Motor neuron (in vitro differentiated cells): ENCODE measurements around the gene CADM1. TPM values are rescaled to one million over a fixed set of nuclear protein-coding genes. Genes with fewer than 3 reads are reported as not detected.

Experiments used
- ATAC-seq, 8 experiments: fragments of 200-7000 bp; cut with Tn5 transposase; replicated peaks in 6 of 8; 2 replicates each; pipeline ENCODE4 v1.8.0; 2021; ENCODE audit warnings: mild to moderate bottlenecking in 8 of 8, moderate library complexity in 8 of 8
- H3K27ac ChIP-seq, 2 donors: fragments of 250-450 bp; sonication (Bioruptor Pico); 2 replicates each; pipeline ENCODE4 v1.9.0; 2021; ENCODE audit warnings: antibody characterized with exemption in 2 of 2, mild to moderate bottlenecking in 2 of 2, moderate library complexity in 1 of 2
- H3K4me1 ChIP-seq, 2 donors: fragments of 250-450 bp; sonication (Bioruptor Pico); replicated peaks in 1 of 2; 2 replicates each; pipeline ENCODE4 v1.6.1; 2021; ENCODE audit warnings: antibody characterized with exemption in 2 of 2, mild to moderate bottlenecking in 2 of 2, moderate library complexity in 1 of 2
- H3K4me3 ChIP-seq, 5 donors: fragments of 250-450 bp; sonication (Bioruptor Pico); 2 replicates each; pipeline ENCODE4 v1.9.0; 2021; ENCODE audit warnings: antibody characterized with exemption in 5 of 5, mild to moderate bottlenecking in 5 of 5, moderate library complexity in 4 of 5
- WGBS, 10 experiments: fragments of 450-650 bp; shearing (Covaris generic); methylation state at CpG; one replicate each; pipeline ENCODE4 v1.0.0; 2022; 5-methylcytosine and 5-hydroxymethylcytosine counted together
- in situ Hi-C, 9 experiments: fragments of 400-800 bp; cut with MboI; loops; one replicate each; pipeline ENCODE4 v1.15.0; 2021; ENCODE audit warnings: low sequenced_read_pairs in 9 of 9, low pct_unique_long_range_greater_than_20kb in 2 of 9; ENCODE audit not compliant: unreplicated experiment in 9 of 9
- total RNA-seq, 8 experiments: library from RNA; unstranded; fragments of 300-600 nt; gene quantifications; 2 replicates each; pipeline versions ENCODE4 v1.2.3 to v1.2.4, GENCODE V29; 2022

The CADM1 gene
- total RNA-seq, 8 experiments from 2014 or later: 0.71 to 129 (median 106) TPM

- Histone ChIP-seq H3K4me3 (no peak overlapping the region), H3K27ac (no peak overlapping the region), H3K4me1 (peaks cover 5 to 10% of the 10 kb centered on the region in 2 donors)
- no peak for ATAC-seq
- in situ Hi-C loops: no loop called here
- WGBS, 10 experiments: 20 to 100% (median 85%) methylated on average over 2 to 8 of the region's 9 CpGs
Observed at GRCh38 chr11:115421352-115421991, 82.7 kb downstream of the CADM1 start.

- 9 to 93% (median 76%) methylated on average over 1 to 5 of the region's 5 CpGs for WGBS, 10 experiments
- H3K4me1 ChIP-seq: peaks cover 5 to 10% of the 10 kb centered on the region in 2 donors
- in situ Hi-C loops: no loop called here
- H3K27ac ChIP-seq: no peak overlapping the region
- H3K4me3 ChIP-seq: no peak overlapping the region
- ATAC-seq: no peak
Observed at GRCh38 chr11:115420505-115420904, 83.7 kb downstream of the CADM1 start.

- Histone ChIP-seq H3K4me3 (no peak overlapping the region), H3K27ac (no peak overlapping the region), H3K4me1 (peaks cover 0 to 4% of the 10 kb centered on the region in 2 donors)
- in situ Hi-C loops: no loop called here
- no peak for ATAC-seq
- WGBS, 10 experiments: 0 to 100% (median 89%) methylated on average over 1 of the region's 1 CpG; no CpG with 5 or more reads in 1 of the 10 experiments
Observed at GRCh38 chr11:115418626-115419025, 85.6 kb downstream of the CADM1 start.

- no peak overlapping the region for H3K4me3 ChIP-seq
- ATAC-seq: no peak
- in situ Hi-C loops: no loop called here
- 33 to 100% (median 94%) methylated on average over 1 to 4 of the region's 4 CpGs; no CpG with 5 or more reads in 1 of the 10 experiments for WGBS, 10 experiments
- no peak overlapping the region for H3K27ac ChIP-seq
- H3K4me1 ChIP-seq: peaks cover 0 to 3% of the 10 kb centered on the region in 2 donors
Observed at GRCh38 chr11:115418081-115418480, 86.1 kb downstream of the CADM1 start.

GRCh38 chr11:115411120-115411519 is 93.1 kb downstream of the CADM1 start:
- Histone ChIP-seq H3K27ac (no peak overlapping the region), H3K4me1 (peaks cover 25 to 36% of the 10 kb centered on the region in 2 donors), H3K4me3 (no peak overlapping the region)
- 0 to 100% (median 18%) methylated on average over 1 of the region's 1 CpG; no CpG with 5 or more reads in 2 of the 10 experiments for WGBS, 10 experiments
- in situ Hi-C loops: no loop called here
- peak in 2 of 8 experiments; percentile 39 to 61 for ATAC-seq

- Histone ChIP-seq H3K4me1 (peaks cover 25 to 34% of the 10 kb centered on the region in 2 donors), H3K27ac (no peak overlapping the region), H3K4me3 (no peak overlapping the region)
- peak in 5 of 8 experiments; percentile 52 to 95 (median 70) for ATAC-seq
- in situ Hi-C loops: no loop called here
- 26 to 89% (median 57%) methylated on average over 1 to 4 of the region's 4 CpGs; no CpG with 5 or more reads in 1 of the 10 experiments for WGBS, 10 experiments
Observed at GRCh38 chr11:115409691-115410220, 94.5 kb downstream of the CADM1 start.

GRCh38 chr11:115409116-115409670 is 95.0 kb downstream of the CADM1 start:
- in situ Hi-C loops: no loop called here
- WGBS, 10 experiments: 4 to 67% (median 34%) methylated on average over 2 to 4 of the region's 4 CpGs
- Histone ChIP-seq H3K4me1 (peaks cover 25 to 33% of the 10 kb centered on the region in 2 donors), H3K27ac (no peak overlapping the region), H3K4me3 (no peak overlapping the region)
- ATAC-seq: peak in 2 of 8 experiments; percentile 27 to 53

GRCh38 chr11:115408036-115408921 is 95.9 kb downstream of the CADM1 start:
- ATAC-seq: peak in 1 of 8 experiments; percentile 28
- H3K4me1 ChIP-seq: peaks cover 25 to 33% of the 10 kb centered on the region in 2 donors
- H3K27ac ChIP-seq: no peak overlapping the region
- in situ Hi-C loops: no loop called here
- no peak overlapping the region for H3K4me3 ChIP-seq
- WGBS, 10 experiments: 0 to 67% (median 61%) methylated on average over 1 to 3 of the region's 3 CpGs

GRCh38 chr11:115407496-115407895 is 96.7 kb downstream of the CADM1 start:
- H3K4me1 ChIP-seq: peaks cover 25 to 33% of the 10 kb centered on the region in 2 donors
- ATAC-seq: no peak
- 11 to 90% (median 73%) methylated on average over 2 to 5 of the region's 5 CpGs; no CpG with 5 or more reads in 2 of the 10 experiments for WGBS, 10 experiments
- in situ Hi-C loops: no loop called here
- H3K27ac ChIP-seq: no peak overlapping the region
- no peak overlapping the region for H3K4me3 ChIP-seq

GRCh38 chr11:115406404-115406803 is 97.8 kb downstream of the CADM1 start:
- WGBS, 10 experiments: 77 to 100% (median 98%) methylated on average over 1 to 4 of the region's 4 CpGs; no CpG with 5 or more reads in 6 of the 10 experiments
- ATAC-seq: no peak
- no peak overlapping the region for H3K4me3 ChIP-seq
- in situ Hi-C loops: no loop called here
- no peak overlapping the region for H3K27ac ChIP-seq
- H3K4me1 ChIP-seq: peaks cover 25 to 32% of the 10 kb centered on the region in 2 donors

GRCh38 chr11:115398333-115399080 is 105.7 kb downstream of the CADM1 start:
- no peak for ATAC-seq
- WGBS, 10 experiments: 14 to 94% (median 83%) methylated on average over 1 to 2 of the region's 2 CpGs; no CpG with 5 or more reads in 1 of the 10 experiments
- no peak overlapping the region for H3K27ac ChIP-seq

GRCh38 chr11:115396533-115396932 is 107.7 kb downstream of the CADM1 start:
- in situ Hi-C loops: no loop called here
- Histone ChIP-seq H3K4me3 (no peak overlapping the region), H3K4me1 (peaks cover 3 to 28% of the 10 kb centered on the region in 2 donors), H3K27ac (no peak overlapping the region)
- ATAC-seq: peak in 5 of 8 experiments; percentile 60 to 76 (median 70)
- 0 to 100% (median 78%) methylated on average over 1 of the region's 1 CpG; no CpG with 5 or more reads in 3 of the 10 experiments for WGBS, 10 experiments

More at GRCh38 chr11:115398333-115399080, 105.7 kb downstream of the CADM1 start:
- Histone ChIP-seq H3K4me1 (peaks cover 0 to 21% of the 10 kb centered on the region in 2 donors), H3K4me3 (no peak overlapping the region)
- in situ Hi-C loops: no loop called here
